HG03175 (cell line): ENCODE results near the gene NPIPB2.
"Not testable (repeated sequence)": the region's sequence is repeated elsewhere in the genome, so short reads cannot be mapped to it uniquely, and the experiment has no call there.

Source experiments
- ATAC-seq: cut with Tn5 transposase; IDR thresholded peaks from one replicate; pipeline ENCODE4 v1.9.1; 2021; ENCODE audit warnings: mild to moderate bottlenecking, moderate library complexity; ENCODE audit not compliant: unreplicated experiment

The NPIPB2 gene

DNA sequence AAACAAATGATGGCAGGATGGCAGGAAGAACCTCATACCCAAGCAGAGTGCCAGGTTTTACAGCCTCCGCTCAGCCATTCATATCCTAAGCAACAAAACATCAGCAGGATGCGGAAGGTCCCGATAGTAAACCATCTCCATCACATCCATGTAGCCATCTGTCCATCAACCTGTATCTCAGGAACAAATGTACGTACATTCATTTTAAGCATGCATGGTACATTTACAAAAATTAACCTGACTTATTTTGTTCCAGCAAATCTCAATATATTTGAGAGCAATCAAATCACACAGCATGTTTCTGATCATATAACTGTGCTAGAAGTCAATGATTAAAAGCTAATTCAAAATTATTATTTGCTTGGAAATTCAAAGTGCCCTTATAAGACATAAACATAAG, at the start of gene NPIPB2:
Gene NPIPB2 (minus strand): TSS at position 101 of the 400 bp plus-strand sequence. CDS start 0 bp downstream, at position 101.
- ATAC-seq = not testable (repeated sequence)

DNA sequence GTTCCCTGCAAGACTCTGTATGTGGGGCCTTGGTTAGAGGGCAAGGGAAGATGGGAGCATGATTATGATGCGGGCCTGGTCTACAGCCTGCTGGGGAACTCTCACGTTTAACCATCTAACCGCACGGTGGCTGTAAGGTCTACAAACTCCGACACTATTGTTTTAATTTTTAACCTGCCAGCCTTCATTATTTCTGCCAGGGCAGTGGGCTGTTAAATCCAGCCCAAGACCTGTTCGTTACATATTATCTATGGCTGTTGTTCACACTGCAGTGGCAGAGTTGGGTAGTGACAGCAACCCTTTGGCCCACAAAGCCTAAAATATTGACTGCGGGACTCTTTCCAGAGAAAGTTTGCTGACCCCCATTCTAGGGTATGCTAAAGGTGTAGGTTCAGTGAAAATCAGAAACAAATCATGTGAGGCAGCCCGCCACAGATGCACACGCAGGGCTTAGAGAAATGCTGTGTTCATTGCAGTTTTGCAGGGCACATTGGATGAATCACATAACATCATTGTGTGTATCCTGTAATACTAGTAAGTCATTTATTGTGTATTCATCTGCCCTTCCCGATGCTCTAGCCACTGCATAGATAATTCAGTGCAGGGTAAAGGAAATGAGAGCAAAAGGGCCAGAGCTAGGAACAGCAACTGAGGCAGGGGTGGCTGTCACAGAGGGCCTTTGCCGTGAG, 49.0 kb upstream of the NPIPB2 start:
- peak; percentile 72 for ATAC-seq

DNA sequence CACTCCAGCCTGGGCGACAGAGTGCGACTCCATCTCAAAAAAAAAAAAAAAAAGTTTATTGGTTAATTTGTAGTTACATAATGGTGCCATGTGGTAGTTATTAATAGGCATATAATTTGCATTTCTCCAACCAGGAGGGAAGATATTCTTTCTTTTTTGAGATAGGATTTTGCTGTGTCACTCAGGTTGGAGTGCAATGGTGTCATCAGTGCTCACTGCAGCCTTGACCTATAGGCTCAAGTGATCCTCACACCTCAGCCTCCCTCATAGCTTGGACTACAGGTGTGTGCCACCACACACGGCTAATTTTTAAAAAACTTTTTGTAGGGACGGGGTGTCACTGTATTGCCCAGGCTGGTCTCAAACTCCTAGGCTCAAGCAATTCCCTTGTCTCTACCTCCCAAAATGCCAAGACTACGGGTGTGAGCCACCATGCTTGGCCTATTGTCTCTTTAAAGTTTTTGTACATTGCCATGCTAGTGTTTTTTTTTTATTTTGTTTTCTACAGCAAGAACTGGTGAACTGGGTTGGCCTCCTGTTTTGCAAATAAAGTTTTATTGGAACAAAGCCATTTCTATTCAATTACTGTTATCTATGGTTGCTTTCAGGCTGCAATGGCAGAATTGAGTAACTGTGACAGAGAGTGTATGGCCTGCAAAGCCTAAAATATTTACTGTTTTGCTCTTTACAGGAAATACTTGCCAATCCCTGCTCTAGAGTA, 46.6 kb upstream of the NPIPB2 start:
- no peak for ATAC-seq

DNA sequence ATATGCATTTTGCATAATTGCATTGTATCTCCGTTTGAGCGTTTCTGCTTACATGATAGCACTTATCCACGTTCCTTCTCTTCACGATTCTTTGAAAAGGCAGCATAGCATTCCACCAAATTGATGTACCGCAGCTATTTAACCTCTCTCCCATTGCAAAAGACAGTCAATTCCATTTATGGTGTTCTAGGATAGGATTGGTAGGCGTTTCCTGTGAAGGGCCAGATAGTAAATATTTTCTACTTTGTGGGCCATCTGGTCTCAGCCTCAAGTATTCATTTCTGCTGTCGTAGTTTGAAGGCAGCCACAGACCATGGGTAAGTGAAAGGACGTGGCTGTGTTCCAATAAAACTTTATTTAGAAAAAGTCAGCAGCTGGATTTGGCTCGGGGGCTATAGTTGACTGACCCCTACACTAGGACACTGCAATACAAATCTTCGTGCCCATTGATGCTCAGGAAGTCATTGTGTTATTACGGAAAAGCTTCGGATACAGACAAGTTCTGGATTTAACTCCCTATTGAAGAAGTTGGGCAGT, 44.7 kb upstream of the NPIPB2 start:
- ATAC-seq = no peak

DNA sequence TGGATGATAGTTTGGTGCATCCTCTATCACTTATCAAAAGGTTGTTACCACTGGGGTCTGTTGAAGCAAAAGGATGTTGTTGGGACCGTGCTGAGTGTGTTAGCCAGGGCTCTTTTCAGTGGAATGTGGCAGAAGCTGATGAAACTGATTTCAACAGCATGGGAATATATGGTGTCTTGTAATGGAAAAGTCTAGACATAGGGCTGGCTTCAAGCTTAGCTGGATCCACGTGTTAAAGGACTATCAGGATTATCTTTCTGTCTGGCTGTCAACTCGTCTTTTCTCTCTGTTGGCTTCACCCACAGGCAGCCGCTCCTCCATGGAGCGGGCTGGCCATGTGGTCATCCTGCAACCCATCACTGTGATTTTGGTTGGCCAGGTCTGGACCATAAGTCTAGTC, 43.4 kb upstream of the NPIPB2 start:
- no peak for ATAC-seq

- ATAC-seq = peak; percentile 55
These were observed 38.4 kb upstream of the NPIPB2 start for GRCh38 chr16:11980136-11980844.

DNA sequence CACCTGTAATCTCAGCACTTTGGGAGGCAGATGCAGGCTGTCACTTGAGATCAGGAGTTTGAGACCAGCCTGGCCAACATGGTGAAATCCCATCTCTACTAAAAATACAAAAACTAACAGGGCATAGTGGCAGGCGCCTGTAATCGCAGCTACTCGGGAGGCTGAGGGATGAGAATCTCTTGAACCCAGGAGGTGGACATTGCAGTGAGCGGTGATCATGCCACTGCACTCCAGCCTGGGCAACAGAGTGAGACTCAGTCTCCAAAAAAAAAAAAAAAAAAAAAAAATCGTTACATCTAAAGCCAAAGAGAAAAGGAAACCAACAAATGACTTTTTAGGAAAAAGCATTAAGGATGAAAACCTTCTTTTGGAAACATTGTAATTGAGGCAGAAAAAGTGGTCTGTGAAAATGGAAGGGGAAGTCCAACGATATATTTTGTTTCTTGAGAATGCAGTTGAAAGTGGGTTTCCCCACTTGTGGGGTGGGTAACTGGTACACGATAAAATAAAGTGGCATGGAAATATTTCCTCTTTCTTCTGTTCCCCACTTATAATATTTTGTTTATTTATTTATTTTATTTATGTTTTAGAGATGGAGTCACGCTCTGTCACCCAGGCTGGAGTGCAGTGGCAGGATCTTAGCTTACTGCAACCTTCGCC, 37.3 kb upstream of the NPIPB2 start:
- no peak for ATAC-seq

GRCh38 chr16:11978080-11978479, 36.2 kb upstream of the NPIPB2 start:
- no peak for ATAC-seq

- ATAC-seq = no peak
These were observed 35.7 kb upstream of the NPIPB2 start for GRCh38 chr16:11977376-11978041.

DNA sequence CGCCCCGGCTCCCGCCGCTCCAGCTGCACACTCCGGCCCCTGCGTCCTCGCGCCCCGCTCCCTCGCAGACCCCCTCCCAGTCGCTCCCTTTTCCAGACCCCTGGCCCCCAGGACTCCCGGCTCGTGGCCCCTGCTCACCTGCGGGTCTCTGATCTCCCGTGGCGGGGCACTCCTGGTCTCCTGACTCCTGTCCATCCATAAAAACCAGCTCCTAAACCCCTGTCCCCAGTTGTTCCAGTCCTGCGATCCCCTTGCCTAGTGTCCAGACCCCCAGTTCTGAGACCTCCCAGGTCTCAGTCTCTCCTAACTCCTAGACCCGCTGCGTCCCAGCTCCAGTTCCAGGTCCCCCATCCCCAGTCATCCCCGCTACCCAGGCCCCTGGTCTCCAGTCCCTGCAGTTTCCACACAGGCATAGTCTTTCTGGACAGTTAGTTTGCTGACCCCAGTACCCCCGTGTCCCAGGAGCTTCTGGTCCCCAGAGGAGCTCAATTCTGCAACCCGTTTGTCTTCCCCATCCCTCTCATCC, 35.1 kb upstream of the NPIPB2 start:
- ATAC-seq = no peak

DNA sequence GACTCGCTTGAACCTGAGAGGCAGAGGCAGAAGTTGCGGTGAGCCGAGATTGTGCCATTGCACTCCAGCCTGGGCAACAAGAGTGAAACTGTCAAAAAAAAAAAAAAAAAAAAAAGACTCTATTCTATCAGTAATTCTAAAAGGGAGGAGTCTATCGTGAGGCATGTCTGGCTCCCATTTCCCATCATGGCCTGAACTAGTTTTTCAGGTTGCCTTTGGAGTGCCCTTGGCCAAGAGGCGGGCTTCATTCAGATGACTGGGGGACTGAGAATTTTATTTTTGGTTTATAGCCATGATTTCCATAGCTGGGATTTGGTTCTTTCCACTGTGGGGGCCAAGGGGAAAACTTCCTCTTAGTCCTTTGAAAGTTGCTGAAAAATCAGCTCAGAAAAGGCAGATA, 31.2 kb upstream of the NPIPB2 start:
- ATAC-seq = no peak

DNA sequence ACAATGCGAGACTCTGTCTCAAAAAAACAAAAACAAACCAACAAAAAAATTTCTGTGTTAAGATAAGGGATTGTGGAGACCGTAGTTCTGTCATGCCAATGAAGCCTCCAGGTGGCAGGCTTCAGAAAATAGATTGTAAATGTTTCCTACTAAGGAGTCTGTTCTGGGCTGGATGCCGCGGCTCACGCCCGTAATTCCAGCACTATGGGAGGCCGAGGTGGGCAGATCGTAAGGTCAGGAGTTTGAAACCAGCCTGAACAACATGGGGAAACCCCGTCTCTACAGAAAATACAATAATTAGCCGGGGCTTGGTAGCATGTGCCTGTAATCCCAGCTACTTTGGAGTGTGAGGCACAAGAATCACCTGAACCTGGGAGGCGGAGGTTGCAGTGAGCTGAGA, 30.3 kb upstream of the NPIPB2 start:
- ATAC-seq = no peak

- not testable (repeated sequence) for ATAC-seq
These were observed 28.4 kb upstream of the NPIPB2 start for GRCh38 chr16:11970292-11970691.

DNA sequence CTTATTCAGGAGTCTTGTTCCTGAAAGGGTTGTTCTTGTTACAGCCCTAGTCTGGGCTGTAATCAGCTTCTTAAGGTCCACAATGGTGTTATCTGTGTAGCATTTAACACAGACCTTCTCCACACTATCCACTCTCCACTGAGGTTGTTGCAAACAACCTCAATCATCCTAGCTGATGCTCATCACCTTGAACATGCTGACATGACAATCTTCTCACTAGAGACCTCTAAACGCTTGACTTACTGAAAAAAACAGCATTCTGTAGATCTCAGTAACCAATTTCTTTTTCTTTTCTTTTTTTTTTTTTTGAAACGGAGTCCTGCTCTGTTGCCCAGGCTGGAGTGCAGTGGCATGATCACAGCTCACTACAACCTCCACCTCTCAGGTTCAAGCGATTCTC, 26.7 kb upstream of the NPIPB2 start:
- no peak for ATAC-seq

DNA sequence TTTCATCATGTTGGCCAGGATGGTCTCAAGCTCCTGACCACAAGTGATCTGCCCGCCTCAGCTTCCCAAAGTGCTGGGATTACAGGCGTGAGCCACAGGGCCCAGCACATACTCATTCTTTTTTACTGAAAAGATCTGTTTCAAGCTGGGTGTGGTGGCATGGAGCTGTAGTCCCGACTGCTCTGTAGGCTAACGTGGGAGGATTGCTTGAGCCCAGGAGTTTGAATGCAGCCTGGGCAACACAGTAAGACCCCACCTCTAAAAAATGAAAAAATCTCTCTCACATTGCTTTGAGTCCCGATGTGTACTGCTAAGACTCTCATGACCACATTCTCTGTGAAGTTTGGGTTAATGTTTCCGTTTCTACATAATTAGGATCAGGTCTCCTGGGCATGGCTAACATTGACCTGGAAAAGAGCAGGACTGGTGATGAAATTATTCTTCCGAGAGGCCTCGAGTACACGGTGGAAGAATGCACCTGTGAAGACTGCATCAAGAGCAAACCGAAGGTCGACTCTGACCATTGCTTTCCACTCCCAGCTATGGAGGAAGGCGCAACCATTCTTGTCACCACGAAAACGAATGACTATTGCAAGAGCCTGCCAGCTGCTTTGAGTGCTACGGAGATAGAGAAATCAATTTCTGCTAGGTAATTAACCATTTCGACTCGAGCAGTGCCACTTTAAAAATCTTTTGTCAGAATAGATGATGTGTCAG, 25.5 kb upstream of the NPIPB2 start:
- ATAC-seq = no peak

- no peak for ATAC-seq
These were observed 24.3 kb upstream of the NPIPB2 start for GRCh38 chr16:11966173-11966572.

DNA sequence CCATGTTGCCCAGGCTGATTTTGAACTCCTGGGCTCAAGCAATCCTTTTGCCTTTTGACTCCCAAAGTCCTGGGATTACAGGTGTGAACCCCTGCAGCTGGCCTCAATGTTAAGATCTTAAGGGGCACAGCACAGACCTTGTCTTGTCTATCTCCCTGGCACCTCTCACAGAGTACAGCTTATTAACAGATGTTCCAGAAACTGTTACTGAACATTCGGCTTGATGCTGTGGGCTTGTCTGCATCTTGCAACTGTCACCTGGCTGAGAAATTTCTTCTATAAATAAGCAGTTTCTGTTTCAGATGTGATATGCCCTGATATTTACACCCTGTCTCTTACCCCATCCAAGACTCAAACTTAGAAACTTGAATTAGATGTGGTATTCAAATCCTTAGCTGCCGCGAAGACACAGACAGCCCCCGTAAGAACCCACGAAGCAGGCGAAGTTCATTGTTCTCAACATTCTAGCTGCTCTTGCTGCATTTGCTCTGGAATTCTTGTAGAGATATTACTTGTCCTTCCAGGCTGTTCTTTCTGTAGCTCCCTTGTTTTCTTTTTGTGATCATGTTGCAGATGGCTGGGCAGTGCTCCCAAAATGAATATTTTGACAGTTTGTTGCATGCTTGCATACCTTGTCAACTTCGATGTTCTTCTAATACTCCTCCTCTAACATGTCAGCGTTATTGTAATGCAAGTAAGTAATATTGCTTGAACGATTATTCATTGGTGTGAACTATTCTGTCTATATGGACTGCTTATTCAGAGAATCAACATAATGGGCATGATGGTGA, 23.1 kb upstream of the NPIPB2 start, which contains the start of gene TNFRSF17:
Gene TNFRSF17 (plus strand): TSS at position 450 of the 791 bp plus-strand sequence. CDS start 115 bp downstream, at position 565.
- peak; percentile 81 for ATAC-seq

DNA sequence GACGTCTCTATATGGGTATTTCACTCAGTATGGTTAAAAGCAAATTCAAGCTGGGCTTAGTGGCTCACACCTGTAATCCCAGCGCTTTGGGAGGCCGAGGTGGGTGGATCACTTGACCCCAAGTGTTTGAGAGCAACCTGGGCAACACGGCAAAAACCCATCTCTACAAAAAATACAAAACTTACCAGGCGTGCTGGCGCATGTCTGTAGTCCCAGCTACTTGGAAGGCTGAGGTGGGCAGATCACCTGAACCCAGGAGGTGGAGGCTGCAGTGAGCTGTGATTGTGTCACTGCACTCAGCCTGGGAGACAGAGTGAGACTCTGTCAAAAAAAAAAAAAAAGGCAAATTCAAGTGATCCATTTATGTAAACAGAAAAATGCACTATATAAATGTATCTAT, 21.9 kb upstream of the NPIPB2 start:
- no peak for ATAC-seq

- ATAC-seq = not testable (repeated sequence)
These were observed 21.1 kb upstream of the NPIPB2 start for GRCh38 chr16:11962978-11963377.
